Activated effector memory CD4-positive, alpha-beta T cell treated with Interleukin-2 at 50 U/mL for 16 hours (primary cell): Measurements from ENCODE around the gene LACTBL1.

ENCODE experiments used
- DNase-seq: peaks from one replicate; pipeline ENCODE4 v3.0.0-alpha.2; 2020

The LACTBL1 gene

GRCh38 chr1:22941257-22941656 lies 31.4 kb downstream of the LACTBL1 start:
- no peak for DNase-seq

GRCh38 chr1:22936681-22937080 lies 36.0 kb downstream of the LACTBL1 start:
- DNase-seq, result no peak

DNA sequence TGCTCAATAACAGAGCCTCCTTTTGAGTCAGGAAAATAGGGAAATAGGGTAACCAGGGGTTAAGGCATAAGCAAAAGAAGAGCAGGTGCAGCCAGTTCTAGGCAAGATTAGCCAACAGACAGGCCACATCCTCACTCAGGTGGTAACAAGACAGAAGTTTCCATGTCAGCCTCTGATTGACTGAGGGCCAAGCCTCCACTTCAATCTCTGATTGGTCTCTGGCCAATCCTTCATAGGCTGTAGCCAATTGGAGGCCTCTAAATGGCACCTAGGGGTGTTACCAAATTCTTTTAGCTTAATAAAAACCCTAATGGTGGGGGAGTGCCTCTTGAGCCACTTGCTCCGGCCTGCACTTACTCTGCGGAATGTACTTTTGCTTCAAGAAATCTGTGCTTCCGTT lies 37.2 kb downstream of the LACTBL1 start:
- no peak for DNase-seq

DNA sequence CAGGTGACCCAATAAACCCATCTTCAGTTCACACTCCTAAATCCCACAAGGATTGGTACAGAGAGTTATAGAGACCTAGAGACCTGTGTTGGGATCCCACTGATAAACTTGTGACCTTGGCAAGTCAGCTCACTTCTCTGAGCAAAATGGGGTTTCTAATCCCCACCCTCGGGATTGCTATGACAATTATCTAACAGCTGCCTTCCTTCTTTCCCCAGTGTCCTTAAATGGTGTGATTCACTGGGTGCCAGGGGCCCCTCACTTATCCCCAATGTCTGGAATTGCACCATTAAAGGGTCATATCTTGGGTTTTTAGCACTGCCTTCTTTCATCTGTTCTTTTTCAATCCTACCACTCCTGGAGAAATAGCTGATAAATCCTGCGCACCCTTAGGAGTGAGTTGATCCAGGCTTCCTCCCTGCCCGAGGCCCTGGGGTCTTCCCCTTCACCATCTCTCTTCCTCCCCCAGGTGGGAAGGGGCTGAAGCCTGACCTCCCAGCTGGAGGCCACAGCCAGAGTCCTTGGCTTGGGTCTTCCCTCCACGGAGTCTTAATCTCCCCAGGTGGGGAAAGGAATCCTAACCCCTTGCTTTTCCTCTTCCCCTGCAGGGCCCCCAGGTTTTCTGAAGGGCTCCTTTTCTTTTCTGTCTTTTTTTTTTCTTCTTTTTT lies 39.7 kb downstream of the LACTBL1 start:
- no peak for DNase-seq

DNA sequence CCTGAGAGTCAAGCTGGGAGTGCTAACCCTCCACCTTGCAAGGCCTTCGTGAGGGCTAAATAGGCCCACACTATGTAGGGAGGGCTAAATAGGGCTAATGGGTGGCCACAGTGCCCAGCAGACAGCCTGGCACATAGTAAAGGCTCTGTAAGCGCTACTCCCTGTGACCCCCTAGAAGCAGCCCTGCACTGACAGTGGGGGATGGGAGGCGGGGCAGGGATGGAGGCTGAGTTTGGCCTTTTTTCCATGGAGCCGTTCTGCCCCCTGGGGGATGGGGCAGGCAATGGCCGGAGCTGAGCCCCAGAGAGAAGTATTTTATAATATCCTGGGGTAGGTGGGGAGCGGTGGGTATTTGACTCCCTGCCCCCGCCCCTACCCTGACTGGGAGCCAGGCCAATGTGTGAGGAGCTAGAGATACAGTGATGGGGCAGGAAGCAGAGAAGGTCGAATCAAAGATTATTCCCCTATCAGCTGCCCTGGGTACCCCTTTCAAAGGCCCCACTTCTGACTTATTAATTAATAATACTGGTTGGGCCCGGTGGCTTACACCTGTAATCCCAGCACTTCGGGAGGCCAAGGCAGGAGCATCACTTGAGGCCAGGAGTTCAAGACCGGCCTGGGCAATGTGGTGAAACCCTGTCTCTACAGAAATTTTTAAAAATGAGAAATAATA lies 42.3 kb downstream of the LACTBL1 start:
- no peak for DNase-seq

- DNase-seq, result no peak
These were observed 47.6 kb downstream of the LACTBL1 start for GRCh38 chr1:22925111-22925510.

- DNase-seq, result no peak
These were observed 50.0 kb downstream of the LACTBL1 start for GRCh38 chr1:22922640-22923039.

DNA sequence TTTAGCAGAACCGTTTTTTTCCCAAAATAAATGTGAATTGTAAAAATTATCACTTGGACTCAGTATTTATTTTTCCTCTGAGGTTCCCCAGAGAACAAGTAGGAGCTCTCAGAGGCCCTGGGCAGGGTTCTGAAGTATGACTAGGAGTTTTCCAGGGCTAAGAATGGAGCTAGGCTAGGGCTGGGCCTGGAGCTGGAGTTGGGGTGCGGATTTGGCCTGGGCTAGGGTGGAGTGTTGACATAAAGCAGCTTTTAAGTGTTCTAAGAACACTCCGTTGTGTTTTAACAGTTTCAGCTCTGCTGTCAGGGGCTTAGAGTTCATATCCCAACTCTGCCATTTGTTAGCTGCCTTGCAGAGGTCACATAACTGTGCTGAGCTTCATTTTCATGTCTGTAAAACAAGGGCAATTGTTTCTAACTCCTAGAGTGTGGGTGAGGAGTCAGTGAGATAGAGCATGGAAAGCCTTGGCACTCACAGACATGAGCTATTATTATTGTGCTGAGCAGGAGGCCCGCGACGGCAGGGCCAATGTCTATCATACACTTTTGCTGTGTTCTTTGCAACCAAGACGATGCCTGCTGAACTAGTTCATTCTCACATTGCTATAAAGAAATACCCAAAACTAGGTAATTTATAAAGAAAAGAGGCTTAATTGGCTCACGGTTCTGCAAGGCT lies 51.1 kb downstream of the LACTBL1 start:
- DNase-seq, result no peak

DNA sequence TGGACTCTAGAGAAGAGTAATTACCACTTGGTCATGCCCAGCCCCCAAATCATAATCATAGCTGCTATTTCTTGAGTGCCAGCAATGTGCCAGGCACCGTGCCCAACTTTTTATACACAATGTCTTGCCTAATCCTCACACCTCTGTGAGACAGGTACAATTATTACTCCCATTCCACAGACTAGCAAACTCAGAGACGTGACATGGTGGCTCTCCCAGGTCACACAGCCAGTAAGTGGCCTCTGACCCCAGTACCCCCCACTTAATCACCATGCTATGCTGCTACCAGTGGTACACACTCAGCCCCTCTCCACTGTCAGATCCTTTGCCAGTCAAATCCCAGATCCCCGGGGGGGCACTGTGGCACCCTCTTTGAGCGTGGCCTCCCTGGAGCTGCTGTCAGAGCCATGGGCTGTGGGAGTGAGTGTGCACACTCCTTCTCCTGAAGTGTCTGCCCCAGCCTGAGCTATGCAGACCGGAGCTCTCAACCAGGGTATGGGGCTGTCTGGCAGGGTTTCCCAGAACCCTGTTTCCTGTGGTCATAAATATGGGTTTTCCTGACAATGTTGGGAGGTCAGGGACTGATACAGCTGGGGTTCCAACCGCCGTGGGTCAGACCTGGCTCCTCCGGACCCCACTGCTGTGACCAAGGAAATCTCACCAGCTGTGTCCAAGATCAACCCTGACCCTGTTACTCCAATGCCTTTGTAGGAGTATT lies 51.8 kb downstream of the LACTBL1 start:
- no peak for DNase-seq

DNA sequence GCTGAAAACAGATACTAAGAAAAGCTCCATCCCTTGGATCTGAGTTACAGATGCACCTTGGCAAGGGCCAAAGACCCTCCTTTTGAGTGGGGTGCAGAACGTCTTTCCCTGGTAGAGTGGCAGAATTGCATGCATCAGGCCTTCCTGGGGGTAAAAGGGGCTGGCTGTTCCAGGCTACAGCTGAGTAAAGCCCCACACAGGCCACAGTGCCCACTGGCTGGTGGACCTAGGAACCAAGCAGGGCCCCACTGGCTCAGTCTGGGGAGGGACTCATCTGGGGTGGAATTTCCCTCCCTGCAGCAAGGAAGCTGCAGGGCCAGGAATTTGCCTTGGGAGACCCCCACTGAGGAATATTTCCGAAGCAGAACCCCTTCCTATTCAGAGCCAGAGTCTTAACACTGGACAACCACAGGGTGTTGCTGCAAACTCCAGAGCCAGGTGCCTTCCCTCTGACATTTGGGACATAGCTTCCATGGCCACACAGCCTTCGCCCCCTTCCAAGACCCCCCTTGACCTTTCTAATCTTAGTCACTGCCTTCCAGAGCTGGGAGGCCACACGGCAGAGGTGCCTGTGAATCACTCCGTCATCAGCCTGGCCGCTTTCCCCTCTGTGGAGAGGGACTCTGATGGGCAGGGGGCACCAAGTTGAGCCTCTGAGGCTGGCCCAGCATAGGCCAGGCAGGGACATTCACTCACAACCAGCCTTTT lies 52.5 kb downstream of the LACTBL1 start:
- DNase-seq, result no peak

DNA sequence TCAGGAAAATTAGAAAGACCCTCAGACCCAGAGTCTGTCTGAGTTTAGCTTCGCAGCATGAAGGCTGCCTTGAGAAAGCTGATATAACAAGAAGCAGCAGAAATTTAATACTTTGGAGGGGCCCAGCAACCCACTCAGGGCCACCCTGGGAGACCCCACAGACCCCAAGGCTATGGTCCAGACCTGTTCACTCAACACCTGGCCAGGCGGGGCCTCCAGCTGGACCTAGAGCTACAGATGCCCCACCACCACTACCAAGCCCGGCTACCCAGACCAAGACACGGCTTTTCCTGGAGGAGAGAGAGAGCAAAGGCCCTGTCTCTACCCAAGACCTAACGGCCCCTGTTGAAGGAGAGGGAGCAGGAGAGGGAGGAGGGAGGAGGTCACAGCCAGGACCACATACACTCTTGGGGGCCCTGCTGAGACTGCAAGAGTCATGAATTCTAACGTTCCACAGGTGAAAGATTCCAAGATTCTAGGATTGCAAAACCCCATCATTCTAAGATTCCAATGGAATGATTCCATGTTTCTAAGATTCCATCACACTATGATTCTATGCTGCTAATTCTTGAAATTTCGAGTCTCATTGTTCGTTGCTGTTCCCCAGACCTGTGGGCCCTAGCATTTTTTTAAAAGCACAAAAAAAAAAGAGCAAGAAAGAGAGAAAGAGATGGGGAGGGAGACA lies 53.2 kb downstream of the LACTBL1 start:
- DNase-seq, result no peak

GRCh38 chr1:22918644-22919043 lies 54.0 kb downstream of the LACTBL1 start:
- no peak for DNase-seq

GRCh38 chr1:22917989-22918388 lies 54.7 kb downstream of the LACTBL1 start:
- DNase-seq, result no peak

DNA sequence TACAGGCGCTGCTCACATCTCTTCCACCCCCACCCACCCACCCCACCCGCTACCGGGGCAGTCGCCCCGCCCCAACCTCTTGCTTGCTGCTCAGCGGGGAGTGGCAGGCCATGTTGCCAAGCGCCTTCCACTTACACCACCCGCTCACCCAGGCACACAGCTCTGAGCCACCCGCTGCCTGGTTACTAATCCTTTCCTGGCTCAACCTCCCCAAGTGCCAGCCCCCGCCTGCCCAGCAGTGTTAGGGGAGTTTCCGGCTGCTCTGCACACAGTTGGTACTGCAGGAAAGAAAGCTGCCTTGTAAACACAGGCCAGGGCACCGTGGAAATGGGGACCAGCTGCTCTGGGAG lies 56.2 kb downstream of the LACTBL1 start:
- DNase-seq, result no peak

DNA sequence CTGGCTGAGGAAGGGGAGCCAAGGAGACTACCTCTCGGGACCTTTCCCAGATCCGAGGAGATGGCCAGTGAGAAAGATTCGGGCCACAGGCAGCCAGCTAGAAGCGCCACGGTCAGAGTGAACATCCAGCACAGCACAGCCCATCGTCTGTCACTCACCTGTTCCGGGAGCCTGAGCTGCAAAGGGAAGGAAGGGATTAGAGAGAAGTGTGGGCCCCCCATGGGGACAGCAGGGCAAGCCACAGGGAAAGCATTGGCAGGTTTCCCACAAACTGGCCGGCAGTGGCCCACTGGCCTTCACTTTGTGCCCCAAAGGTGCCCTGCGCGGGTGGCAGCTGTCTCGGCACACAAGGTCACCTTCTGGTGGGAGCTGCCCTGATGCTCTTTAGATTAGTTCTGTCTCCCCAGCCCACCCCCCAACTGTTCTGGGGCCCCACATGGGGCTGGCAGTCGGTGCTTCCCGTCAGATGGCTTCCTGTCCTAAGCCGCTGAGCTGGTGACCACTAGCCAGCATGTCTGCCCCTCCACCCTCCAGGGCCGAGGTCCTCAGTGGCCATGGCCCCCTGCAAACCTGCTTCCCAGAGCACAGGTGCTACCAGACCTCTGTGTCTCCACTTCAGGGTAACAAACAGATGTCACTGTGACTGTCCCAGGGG lies 56.7 kb downstream of the LACTBL1 start:
- DNase-seq, result no peak

DNA sequence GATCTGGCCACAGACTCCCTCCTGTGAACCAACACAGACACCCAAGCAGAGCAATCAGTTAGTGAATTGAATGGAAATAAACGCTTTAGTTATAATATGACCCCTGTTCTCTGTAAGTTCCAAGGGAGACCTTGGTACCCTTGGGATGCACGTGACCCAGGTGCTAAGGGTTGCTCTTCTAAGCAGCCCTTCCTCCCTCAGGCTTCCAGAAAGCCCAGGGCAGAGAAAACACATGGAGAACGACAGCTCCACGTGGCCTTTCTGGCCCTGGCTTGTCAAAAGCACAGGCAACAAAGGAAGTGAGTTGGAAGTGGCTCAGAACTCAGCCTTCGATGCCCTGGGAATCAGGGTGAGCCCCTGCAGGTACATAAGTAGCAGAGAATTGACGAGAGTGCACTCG lies 57.4 kb downstream of the LACTBL1 start:
- DNase-seq, result no peak

DNA sequence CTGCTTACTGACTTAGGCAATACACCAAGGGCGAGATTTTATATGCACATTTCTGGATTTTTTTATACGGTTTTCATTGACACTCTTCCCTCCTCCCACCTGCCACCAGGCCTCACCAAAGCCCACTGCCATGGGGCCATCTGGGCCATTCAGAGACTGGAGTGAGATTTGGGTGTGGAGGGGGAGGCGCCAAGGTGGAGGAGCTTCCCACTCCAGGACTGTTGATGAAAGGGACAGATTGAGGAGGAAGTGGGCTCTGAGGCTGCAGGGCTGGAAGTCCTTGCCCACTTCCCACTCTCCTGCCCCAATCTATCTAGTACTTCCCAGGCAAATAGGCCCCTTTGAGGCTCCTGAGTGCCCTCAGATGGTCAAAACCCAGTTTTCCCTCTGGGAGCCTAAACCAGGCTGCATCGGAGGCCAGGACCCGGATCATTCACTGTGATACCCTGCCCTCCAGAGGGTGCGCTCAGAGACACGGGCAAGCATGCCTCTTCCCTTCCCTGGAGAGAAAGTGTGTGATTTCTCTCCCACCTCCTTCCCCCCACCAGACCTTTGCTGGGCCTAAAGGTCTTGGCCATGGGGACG lies 57.9 kb downstream of the LACTBL1 start:
- DNase-seq, result no peak

DNA sequence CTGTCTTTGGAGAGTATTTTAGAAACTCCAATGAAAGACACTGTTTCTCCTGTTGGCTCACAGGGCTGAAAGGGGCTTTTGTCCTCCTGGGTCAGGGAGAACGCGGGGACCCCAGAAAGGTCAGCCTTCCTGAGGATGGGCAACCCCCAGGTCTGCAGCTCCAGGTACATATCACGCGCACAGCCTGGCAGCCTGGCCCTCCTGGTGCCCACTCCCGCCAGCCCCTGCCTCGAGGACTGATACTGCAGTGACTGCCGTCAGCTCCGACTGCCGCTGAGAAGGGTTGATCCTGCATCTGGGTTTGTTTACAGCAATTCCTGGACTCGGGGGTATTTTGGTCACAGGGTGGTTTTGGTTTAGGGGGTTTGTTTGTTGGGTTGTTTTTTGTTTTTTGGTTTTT lies 58.5 kb downstream of the LACTBL1 start:
- no peak for DNase-seq

GRCh38 chr1:22913421-22914141 lies 59.1 kb downstream of the LACTBL1 start:
- no peak for DNase-seq

- no peak for DNase-seq
These were observed 60.4 kb downstream of the LACTBL1 start for GRCh38 chr1:22912311-22912710.
